Colon (tissue), 2 donors: ENCODE measurements around the gene C4orf50.

ENCODE experiments used
- FAIRE-seq: peaks from 2 replicates; lab custom pipeline; 2012; peaks lifted over from hg19 to GRCh38; lab: Jason Lieb, UNC
- donor health status: control.
- donor health status: control.

Gene C4orf50

DNA sequence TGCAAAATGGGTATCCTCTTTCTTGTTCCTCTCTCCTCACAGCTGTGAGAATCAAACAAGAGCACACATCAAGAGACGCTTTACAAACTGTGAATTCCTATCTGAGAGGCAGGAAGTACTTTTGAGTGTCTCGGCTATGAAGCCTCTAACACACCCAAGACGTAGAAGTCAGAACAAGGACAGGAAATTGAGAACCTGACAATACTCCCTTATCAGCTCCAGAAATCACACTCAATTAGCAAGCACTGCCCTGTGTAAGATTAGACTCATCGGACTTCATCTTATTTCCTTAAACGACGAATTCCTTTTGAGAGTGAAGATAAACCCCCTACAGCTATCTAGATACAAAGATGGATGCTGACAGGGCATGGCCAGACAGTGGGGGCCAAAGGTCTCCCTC, 74.7 kb downstream of the C4orf50 start:
- FAIRE-seq: no peak

DNA sequence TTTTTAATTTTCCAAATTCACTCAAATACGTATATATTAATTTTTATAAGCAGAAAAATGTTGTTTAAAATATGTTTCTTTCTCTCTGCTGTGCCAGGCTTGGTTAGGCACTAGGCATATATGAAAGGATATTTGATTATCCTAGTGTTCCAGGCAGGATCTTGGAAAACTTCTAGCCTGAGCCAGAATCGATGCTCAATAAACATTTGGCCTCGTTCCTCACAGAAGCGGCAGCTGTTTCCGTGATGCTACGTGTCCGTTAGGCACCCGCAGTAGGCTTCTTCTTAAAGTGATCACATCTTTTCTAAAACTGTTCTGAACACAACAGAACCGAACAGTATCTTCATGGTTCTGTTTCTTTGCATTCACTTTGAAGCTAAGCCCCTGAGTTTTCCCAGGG, 75.3 kb downstream of the C4orf50 start:
- FAIRE-seq: no peak

DNA sequence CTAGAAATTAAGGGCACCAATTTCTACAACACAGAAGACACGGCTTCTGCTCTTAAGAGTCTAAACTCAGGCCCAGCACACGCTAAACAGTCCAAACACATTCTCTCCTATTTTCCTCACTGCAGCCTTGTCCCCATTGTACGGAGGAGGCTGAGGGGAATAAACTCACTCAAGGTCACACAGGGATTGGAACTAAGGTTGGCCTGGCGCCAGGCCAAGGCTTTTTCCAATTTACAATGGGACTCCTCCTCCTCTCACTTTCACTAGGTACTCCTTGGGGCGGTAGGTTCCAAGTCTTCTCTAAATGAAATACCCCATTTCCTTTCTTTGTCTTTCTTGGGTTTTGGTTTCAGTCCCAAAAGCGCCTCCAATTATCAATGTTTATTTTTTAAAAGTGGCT, 76.6 kb downstream of the C4orf50 start:
- FAIRE-seq: no peak

DNA sequence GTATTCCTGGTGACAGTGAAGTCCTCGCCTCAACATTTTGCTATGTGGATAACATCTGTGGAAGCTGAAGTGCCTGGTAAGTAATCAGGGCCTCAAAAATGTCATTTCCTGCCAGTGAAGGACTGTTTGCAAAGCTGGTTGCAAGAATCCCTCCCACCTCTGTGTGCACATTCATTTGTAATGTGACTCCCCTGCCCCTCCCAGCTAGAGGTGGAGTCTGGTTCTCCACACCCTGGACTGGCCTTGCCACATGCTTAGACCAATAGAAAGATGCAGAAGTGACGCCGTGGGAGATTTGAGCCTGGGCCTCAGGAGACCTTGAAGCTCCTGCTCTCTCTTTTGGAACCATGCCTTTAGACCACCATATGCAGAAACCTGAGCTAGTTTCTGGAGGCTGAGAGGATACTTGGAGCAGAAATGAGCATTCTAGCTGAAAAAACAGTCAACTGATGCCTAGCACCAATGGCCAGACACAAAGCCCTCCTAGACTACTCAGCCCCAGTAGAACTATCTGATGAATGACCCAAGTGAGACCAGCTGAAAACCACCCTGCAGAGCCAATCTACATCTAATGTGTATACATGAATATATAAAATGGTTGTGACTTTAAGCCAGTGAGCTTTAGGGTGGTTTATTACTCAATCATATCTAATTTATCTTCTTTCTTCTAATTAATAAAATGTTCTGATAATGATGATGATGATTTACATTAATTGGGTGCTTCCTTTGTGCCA, 77.6 kb downstream of the C4orf50 start:
- no peak for FAIRE-seq

DNA sequence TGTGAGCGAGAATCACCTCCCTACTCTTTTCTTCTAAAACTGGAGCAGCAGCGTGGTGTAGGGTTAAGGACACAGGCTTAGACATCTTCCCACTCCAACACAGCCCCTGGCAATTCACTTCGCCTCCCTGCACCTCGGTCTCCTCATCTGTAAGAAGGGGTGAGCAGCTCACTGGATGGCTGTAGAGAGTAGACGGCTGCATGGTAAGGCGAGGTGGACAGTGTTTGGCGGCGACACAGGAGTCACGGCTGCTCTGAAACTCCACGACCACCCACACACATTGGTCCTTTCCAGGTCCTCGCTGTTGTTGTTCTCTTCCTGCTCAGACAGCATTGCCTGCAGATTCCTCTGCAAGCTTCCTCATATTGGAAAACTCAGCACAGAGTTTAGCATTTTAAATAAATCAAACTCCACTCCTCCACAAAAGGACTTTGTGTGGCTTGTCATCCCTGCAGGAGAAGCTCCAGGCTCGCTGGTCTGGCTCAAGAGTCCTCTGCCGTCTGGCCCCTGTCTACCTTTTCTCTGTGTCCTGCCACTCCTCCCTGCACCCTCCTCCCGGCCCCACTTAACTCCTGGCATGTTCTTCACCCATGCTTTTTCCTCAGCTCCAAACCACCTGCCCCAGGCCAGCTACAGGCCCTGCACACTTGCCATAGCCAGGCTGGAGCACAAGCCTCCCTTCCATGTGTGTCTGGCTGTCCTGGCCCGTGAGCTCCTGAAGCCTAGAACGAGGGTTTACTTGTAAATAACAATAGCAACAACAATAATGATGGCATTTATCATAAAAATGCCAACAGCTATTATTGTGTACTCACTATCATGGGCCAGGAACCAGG, 84.0 kb downstream of the C4orf50 start:
- FAIRE-seq: no peak

DNA sequence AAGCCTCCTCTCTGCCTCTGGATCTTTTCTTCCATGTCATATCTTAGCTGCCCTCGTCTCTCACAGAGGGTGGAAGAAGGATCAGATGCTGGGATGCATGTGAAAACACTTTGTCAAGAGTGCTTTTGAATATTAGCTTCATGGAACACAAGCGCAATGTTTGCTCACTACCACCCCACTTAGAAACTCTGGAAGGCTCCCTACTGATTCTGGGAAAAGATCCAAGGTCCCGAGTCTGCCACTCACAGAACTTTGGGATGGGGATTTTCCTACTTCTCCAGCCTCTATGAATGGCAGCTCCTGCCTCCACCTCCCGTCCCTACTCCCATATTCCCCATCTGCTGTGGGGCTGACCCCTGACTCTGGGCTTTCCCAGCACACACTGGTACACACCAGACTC, 85.1 kb downstream of the C4orf50 start:
- FAIRE-seq: no peak

DNA sequence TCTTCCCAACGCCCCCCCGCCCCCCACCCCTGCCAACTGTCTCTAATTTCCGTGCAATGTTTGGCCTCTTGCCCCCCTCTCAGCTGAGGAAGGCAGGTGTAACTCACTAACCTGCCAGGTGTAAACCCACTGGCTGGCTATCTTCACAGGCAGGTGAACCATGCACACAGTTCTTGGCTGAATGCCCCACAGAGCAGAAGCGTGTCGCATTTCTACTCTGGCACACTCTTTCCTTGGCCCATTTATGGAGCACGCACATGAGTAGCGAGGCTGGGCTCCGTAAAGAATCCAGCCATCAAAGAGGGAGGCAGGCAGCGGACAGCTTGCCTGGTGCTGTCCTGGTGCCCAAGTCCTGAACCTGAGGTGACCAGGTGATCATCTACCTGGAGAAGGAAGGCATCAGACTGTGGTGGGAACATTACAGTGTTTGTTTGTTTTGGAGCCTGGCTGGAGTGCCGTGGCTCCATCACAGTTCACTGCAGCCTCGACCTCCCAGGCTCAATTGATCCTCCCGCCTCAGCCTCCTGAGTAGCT, 86.1 kb downstream of the C4orf50 start:
- FAIRE-seq: no peak

DNA sequence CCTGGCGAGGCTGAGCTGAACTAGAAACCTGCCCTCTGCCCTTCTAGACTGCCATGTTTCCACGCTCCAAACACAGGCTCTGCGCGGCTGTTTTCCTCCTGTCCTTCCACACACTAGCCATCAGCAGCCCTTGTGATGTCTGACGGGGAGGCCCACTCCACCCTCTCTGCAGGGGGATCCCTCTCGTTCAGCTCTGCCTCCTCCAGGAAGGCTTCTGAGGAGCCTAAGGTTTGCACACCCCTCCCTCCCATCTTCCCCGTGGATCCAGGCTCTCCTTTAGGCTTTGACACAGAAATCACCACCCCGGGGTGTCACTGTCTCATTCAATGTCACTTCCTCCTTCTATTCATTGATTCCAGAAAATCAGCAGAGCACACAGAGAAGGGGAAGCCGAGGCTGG, 86.7 kb downstream of the C4orf50 start:
- FAIRE-seq: no peak

DNA sequence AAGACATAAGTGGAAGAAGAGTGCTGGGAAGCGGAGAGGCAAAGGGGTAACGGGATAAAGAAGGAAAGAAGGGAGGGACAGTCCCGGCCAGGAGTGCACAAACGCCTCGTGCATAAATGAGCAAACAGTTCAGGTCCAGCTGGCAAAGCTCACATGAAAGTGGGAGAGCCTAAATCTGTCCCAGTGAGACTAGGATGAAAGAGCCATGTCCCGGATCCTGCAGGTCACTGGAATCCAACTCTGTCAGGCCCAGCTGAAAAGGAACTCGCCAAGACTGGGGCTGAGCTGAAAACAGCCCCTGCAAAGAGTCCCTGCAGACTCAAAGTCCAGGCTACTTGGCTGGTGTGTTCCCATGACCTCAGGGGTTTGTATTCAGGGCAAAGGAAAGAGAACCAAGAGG, 87.4 kb downstream of the C4orf50 start:
- FAIRE-seq: no peak

DNA sequence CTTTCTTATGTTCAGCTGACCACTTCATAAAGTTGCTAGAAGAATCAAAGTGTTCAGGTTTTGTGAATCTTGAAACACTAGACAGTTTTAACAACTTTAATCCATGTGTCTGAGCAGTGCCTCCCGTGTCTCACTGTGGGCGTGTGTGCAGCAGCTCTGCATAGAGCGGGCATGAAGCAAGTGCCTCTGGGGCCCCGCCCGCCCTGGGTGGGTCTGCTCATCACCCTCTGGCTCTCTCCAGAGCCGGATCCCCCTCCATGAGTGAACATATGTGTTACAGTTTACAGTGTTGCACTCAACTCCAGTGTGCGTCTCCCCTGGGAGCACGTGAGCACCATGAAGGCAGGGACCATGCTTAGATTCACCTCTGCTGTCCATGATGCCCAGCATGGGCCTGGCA, 87.8 kb downstream of the C4orf50 start:
- FAIRE-seq: no peak

DNA sequence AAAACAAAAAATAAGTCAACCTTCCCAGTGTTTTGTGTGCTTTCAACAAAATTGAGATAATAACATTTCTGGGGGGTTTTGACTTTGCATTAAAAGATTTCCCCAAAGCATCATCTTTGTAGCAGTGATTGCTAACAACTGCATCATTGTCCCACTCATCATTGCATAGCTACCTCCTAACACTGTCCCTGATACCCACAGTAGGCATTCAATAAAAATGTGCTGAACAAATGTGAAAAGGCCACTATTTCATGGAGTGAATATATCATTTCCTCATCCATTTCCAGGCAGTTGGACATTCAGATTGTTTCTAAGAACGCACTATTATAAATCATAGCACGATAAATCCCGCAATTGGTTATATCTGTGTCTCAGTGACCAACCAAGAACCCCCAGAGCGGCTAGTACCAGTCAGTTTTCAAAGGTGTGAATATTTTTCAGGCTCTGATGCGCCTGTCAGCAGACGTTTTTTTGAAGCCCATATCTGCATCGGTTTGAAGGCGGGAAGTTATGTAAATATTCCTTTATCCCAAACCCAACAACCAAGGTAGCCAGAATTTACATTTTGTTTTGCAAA, 89.3 kb downstream of the C4orf50 start:
- no peak for FAIRE-seq

DNA sequence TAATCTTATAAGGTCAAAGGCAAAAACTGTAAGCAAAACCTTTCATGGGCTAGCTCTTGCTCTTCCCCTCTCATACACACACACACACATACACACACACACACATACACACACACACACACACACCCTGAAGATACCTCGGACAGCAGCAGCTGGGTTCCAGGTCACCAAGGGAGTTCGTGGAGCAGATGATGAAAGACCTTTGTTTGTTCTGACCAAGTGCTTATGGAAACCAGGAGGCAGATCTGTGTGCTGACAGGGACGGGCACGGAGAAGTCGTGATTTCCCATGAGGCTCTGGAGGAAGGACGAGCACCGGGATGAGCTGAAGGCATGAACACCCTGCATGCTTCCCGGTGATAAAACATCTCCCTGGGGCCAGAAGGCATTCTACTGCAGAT, 90.0 kb downstream of the C4orf50 start:
- FAIRE-seq: no peak

DNA sequence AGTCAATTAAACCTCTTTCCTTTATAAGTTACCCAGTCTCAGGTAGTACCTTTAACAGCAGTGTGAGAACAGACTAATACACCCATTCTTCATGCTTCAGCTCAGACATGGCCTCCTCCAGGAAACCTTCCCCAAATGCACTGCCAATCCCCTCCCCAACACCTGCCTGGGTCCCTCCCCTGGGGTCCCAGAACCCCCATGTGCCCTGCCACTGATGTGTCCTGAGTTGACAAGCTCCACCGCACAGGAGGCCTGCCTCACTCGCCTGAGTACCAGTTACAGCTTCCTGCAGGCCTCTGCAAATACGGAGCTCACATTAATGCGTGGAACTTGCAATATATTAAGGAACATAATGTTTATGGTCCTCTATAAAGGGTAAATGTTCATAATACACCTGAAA, 90.5 kb downstream of the C4orf50 start:
- no peak for FAIRE-seq

DNA sequence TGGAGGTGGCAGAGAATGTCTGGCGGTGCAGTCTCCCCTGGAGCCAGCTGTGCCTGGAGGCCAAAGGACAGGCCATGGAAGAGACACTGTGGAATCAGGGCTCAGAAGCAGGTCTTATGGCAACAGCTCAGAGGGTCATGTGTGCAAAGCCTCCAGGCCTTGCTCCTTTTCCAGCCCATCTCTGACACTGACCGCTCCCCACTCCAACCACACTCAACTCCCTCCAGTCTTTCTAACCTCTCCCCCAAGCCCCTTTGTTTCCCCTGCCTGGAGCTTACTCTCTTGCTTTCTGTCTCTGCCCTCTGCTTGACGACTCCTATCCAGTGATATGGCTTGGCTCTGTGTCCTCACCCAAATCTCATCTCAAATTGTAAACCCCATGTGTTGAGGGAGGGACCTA, 91.1 kb downstream of the C4orf50 start:
- no peak for FAIRE-seq

DNA sequence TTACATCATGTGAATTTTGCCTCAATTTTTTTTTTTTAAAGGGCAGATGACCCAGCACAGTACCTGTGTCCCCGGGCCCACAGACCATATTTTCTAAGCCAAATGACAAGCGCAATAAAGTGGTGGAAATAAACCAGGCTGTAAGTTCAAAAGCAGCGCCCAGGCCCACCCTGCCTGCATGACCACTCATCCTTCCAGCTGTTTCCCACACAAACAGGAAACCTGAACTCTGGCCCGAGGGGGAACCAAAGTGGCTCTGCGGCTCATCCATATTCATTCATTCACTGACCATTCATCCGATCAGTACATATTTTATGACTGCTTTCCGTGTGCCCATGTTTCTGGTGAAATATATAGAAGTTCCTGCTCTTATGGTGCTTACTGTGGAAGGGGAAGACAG, 91.6 kb downstream of the C4orf50 start:
- FAIRE-seq: no peak

DNA sequence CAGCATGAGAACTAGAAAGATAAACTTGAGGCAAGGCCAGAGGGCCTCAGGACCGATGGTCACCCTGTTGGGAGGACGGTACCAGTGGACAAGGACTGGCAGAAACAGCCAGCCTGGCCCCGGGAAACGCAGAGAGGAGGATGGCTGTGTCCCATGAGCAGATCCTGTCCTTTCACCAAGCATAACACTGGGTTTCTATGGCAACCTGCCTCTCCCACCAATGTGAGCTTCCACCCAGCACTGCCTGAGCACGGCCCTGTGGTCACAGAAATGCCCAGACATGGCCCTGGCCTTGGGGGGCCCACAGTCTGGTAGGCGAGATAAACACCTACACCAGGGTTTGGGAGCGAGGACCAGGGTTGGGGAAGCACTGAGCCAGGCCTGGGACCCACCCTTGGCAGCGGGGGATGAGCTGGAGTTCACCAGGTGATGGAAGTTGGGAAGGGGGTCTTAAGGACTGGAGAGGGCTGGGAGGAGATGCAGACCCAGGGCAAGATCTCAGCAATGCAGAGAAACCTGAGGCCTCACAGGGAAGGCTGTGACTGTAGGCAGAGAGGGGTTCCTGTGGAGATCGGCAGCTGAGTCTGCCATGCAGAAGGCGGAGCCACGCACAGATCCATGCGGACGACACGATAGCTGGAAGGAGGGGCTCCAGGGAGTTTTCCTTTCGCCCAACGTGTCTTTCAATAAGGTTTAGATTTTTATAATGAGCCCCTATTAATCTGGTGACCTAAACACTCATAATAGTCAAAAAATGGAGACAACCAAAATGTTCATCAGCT, 92.6 kb downstream of the C4orf50 start:
- FAIRE-seq: no peak

DNA sequence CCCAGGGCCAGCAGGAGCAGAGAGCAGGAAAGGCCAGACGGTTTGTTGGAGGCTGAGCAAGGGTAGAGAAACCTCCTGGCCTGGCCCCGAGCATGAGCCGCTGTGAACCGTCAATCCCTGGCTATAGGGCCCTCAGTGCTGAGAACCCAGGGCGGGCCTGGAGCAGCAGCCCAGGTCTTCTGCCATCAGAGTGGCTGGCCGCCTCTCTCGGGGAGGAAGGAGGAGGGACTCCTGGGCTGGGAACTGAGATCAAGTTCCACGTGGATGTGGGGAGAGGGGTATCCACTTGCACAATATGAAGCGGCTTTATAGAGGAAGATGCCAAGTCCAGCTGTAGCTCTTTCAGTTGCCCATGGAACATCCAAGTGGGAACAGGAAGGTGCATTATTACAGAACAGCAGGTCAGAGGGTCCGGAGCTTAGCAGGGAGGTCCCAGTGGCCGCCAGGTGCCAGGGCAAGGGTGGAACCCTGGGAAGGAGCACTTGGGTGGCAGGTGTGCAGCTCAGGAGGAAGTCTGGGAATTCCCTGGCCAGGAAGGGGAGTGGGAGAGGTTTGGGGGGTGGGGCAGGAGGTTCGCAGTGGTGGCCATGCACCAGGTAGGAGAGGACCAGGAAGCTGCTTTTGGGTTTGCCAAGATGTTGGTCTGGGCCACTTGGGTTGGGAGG, 93.6 kb downstream of the C4orf50 start:
- FAIRE-seq: no peak

DNA sequence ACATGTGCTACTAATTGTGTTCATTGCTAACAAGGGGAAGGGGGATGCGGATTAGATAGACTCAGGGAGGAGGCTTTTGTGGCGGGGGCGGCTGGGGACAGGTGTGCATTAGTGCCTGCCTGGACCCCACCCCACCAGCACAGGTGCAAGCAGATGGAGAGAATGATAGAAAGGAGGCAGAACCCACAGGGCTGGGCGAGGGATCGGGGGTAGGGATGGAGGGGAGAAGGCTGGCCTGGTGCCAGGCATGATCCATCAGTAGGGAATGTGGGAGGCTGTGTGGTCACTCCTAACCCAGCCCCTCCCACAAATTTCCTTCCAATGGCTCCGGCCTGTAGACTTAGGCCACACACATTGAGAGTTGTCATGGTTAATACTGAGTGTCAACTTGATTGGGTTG, 94.9 kb downstream of the C4orf50 start:
- FAIRE-seq: no peak

DNA sequence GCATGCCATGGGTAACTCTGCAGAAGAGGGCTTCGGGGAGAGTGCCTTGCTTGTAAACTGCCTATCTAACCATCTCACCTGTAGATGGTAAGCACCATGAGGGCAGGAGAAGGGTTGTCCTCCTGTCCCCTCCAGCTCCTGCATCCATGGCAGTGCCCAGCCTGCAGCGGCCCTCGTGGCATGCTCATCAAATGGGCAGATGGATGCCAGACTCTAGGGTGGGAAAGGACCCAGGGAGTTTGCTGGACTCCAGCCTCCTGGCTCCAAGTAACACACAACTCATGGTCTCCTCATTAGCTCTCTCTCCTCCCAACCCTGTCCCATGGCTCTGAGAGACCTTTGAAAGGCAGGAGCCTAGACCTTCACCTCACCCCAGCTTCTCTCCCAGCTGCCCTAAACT, 95.7 kb downstream of the C4orf50 start:
- no peak for FAIRE-seq

DNA sequence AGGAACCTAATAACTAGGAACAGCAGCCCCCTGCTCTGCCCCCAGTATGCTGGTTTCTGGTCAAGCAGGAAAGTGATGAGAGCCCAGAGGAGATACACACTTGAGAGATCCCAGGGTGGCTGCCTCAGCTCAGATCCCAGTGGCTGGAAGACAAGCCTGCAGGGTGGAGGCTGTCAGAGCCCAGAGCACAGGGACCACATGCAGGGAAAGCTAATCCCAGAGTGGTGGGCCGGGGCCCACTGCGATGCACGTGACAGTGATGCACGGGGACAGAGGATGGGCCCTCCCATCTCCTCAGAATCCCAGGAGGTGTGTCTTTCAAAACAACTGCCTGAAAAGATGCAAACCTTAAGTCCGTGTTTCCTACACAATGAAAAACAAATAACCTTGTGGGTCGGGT, 96.2 kb downstream of the C4orf50 start:
- FAIRE-seq: no peak

DNA sequence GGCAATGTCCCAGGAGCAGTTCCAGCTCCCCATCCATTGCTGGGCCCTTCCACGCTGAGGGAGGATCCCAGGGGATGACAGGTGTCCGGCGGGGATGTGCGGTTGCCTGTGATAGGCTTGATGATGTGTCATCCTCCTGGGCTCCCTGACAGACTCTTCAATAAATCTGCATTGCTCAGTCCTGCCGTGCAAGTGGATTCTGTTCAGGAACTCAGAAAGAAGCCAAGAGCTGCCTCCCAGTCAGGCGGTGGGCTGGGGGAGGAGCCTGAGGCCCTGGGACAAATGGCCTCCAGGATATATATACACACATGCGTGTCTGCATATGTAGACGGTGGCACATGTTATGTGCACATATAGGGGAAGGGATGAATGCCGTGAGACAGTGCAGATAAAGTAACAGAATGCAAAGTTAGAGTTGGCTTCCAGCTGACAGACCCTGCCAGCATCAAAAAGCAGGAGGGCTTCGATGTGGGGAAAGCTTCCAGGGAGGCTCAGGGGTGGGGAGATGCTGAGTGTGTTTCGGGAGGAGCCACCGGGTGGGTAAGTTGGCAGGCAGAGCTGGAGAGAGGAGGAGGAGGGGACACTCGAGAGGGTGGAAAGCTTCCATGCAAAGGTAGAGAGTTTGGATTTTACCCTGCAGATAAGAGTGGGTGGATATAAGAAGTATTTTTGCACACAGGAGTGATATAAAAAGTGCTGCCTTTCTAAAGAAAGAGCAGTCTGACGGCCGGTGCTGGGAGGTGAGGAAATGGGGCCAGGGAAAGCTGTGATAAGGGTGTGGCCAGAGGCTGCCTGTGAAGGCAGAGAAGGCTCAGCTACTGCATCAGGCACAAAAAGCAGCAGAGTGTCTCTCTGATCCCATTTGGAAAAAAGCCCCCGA, 96.9 kb downstream of the C4orf50 start:
- FAIRE-seq: no peak
